HG02763 (cell line): ENCODE measurements around the gene YIF1A.
A peak's percentile ranks its signal among the peaks of the same experiment; 100 is the strongest.
"Not testable (repeated sequence)": the region's sequence is repeated elsewhere in the genome, so short reads cannot be mapped to it uniquely, and the experiment has no call there.

ENCODE experiments used
- ATAC-seq: cut with Tn5 transposase; IDR thresholded peaks from one replicate; pipeline ENCODE4 v1.9.1; 2021; ENCODE audit warnings: mild to moderate bottlenecking, moderate library complexity; ENCODE audit not compliant: unreplicated experiment

The YIF1A gene

GRCh38 chr11:66272596-66272995 is 16.3 kb downstream of the YIF1A start:
- ATAC-seq, result no peak

GRCh38 chr11:66271816-66272215 is 17.1 kb downstream of the YIF1A start:
- no peak for ATAC-seq

GRCh38 chr11:66268952-66269905 is 19.7 kb downstream of the YIF1A start:
- no peak for ATAC-seq

- ATAC-seq, result peak; percentile 73
Measured at GRCh38 chr11:66268244-66268951, 20.5 kb downstream of the YIF1A start, which contains the start of gene RAB1B. TSS of gene RAB1B (plus strand) at chr11:66268639. CDS start at chr11:66268680, 41 bp downstream.

- peak; percentile 50 for ATAC-seq
Measured at GRCh38 chr11:66267379-66268243, 21.3 kb downstream of the YIF1A start.

DNA sequence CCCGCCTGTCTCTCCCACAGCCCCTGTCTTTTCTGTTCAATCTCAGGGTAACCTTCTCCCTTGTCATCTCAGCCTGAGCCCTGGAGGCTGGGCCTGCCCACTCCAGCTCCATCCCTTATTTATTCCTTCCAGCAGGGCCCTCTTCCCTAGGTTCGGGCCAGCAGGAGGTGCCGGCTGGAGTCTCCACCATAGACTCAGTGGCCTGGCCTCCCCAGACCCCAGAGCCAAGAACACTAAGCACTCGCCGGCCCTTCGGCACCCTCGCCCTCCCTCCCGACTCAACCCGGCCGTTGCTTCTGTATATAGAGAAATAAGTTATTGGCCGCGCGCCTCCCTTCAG is 21.9 kb downstream of the YIF1A start:
- no peak for ATAC-seq

GRCh38 chr11:66266378-66267038 is 22.4 kb downstream of the YIF1A start:
- no peak for ATAC-seq

DNA sequence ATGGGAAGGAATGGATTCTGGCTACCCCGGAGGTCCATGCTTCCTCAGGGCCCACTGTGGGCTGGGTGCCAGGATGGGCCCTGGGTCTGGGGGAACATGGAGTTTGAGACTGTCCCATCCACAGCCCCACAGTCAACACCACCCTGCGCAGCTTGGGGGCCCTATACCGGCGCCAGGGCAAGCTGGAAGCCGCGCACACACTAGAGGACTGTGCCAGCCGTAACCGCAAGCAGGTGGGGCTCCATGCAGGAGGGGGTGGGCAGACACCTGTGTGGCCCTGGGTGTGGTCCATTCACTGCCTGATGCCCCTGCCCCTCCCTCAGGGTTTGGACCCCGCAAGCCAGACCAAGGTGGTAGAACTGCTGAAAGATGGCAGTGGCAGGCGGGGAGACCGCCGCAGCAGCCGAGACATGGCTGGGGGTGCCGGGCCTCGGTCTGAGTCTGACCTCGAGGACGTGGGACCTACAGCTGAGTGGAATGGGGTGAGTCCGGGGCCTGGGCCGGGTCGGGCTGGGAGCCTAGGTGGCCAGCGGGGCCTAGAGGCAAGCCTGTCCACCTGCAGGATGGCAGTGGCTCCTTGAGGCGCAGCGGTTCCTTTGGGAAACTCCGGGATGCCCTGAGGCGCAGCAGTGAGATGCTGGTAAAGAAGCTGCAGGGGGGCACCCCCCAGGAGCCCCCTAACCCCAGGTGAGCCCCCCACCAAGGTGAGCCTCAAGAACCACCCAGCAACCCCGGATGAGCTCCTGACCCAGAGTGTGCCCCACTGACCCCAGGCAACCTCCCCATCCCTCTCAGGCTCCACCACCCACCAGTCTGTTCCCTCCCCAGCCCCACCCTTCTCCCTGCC is 23.2 kb downstream of the YIF1A start:
- ATAC-seq, result no peak

DNA sequence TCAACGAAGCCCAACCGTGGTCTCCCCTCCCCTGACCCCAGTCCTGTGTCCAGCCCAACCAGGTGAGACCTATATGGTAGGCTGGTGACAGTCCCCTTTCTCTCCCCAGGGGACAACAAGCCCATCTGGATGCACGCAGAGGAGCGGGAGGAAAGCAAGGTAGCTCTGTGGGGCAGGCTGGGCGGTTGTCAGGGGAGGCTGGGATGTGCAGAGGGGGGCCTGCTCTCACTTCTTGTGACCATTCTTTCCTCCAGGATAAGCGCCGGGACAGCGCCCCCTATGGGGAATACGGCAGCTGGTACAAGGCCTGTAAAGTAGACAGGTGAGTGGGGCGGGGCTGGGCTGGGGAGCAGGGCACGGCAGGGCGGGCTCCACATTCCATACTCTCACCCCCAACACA is 24.0 kb downstream of the YIF1A start:
- no peak for ATAC-seq

GRCh38 chr11:66264383-66264782 is 24.6 kb downstream of the YIF1A start:
- no peak for ATAC-seq

DNA sequence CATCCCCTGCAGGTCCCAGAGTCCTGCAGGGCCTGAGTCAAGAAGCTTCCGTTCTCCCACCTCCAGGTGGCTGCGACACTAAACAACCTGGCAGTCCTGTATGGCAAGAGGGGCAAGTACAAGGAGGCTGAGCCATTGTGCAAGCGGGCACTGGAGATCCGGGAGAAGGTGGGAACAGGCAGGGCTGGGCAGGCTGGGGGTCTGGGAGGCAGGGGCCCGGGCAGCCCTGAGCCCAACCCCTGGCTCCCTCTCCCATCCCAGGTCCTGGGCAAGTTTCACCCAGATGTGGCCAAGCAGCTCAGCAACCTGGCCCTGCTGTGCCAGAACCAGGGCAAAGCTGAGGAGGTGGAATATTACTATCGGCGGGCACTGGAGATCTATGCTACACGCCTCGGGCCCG is 25.2 kb downstream of the YIF1A start:
- no peak for ATAC-seq

DNA sequence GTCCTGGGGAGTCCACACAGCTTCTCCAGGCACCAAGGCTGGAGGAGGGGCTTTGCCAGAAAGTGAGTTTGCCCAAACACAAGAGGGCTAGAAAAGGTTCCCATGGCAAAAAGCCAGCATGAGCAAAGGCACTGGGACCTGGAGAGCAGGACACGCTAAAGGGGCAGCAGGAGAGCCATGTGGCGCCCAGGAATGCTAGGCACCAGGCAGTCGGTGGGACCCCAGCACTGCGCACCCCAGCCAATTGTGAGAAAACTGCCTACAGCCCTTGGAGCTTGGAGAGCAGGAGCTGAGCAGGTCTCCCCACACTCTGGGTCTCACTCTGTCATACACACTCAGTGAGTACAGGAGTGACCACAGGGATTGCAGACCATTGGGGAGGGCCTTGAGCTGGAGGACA is 25.7 kb downstream of the YIF1A start:
- no peak for ATAC-seq

DNA sequence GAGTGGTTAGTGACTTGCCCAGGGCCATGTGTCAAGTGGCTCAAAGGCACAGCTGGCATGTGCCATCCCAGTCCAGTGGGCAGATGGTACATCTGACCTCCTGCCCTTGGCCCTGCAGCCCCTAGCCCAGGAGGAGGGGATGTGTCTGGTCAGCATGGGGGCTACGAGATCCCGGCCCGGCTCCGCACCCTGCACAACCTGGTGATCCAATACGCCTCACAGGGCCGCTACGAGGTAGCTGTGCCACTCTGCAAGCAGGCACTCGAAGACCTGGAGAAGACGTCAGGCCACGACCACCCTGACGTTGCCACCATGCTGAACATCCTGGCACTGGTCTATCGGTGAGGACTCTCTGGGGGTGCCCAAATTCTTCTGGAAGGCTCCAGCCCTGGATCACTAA is 26.2 kb downstream of the YIF1A start:
- ATAC-seq, result no peak

DNA sequence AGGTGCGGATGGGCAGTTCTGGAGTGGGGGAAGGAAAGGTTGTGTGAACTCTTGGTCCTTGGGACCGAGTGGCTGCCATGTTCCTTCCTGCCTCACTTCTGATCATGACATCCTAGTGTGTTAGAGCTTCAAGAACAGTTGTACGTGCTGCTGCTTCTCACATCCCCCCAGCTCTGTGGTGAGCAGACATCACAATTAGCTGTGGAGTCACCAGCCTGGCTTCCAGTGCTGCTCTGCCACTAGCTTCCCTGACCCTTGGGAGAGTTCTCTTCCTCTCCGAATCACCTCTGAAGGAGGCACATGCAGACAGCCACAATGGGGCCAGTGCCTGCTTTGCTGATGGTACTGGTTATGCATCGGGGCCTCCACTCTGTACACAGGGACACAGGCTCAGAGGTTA is 26.8 kb downstream of the YIF1A start:
- ATAC-seq, result no peak

GRCh38 chr11:66261578-66261977 is 27.4 kb downstream of the YIF1A start:
- ATAC-seq, result no peak

DNA sequence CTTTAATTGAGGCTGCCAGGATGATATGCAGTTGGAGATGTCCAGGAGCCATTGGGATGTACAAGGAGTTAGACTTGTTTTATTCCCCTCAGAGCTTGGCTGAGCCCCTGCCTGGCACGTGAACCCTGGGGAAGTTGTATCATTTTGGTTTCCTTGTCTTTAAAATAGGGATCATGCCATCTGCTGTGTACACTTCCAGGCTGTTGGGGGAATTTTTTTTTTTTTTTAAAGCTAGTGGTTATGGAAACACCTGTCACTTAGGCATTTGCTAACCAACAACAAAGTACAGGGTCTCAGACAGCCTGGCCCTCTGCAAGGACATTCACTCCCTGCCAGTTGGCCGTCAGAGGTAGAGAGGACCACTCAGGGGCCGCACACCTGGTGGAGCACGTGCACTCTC is 29.0 kb downstream of the YIF1A start:
- no peak for ATAC-seq

- no peak for ATAC-seq
Measured at GRCh38 chr11:66259225-66259624, 29.7 kb downstream of the YIF1A start.

- ATAC-seq, result peak; percentile 3
Measured at GRCh38 chr11:66258473-66258893, 30.5 kb downstream of the YIF1A start.

- not testable (repeated sequence) for ATAC-seq
Measured at GRCh38 chr11:66253081-66253480, 35.9 kb downstream of the YIF1A start.

GRCh38 chr11:66251809-66252208 is 37.1 kb downstream of the YIF1A start:
- ATAC-seq, result no peak
